Esophagus squamous epithelium (tissue), 5 donors: ENCODE results near the gene MRFAP1L1. TPM values are rescaled to one million over a fixed set of nuclear protein-coding genes. Genes with fewer than 3 reads are reported as not detected.

ENCODE experiments used
- DNase-seq: peaks from one replicate; lab custom pipeline; 2025; lab: John Stamatoyannopoulos, UW
- H3K27ac ChIP-seq, 4 donors: fragments of 200-600 bp; sonication (generic); one replicate each; pipeline ENCODE4 v1.5.1; 2016 to 2019; ENCODE audit warnings: mild to moderate bottlenecking in 1 of 4
- H3K27me3 ChIP-seq, 4 donors: fragments of 200-600 bp; sonication (generic); 1 replicate in 3 of 4; 2 replicates in 1 of 4; pipeline versions ENCODE4 v1.5.1 to v1.6.0; 2017 to 2021; ENCODE audit warnings: antibody characterized with exemption in 1 of 4
- H3K36me3 ChIP-seq, 3 donors: fragments of 200-600 bp; sonication (generic); one replicate each; pipeline ENCODE4 v1.5.1; 2016 to 2019
- H3K4me1 ChIP-seq, 3 donors: fragments of 200-600 bp; sonication (generic); one replicate each; pipeline ENCODE4 v1.5.1; 2017 to 2019
- H3K4me3 ChIP-seq, 4 donors: fragments of 200-600 bp; sonication (generic); 1 replicate in 3 of 4; 2 replicates in 1 of 4; pipeline ENCODE4 v1.5.1; 2016 to 2019; ENCODE audit warnings: mild to moderate bottlenecking in 2 of 4, moderate library complexity in 1 of 4
- H3K9me3 ChIP-seq, 3 donors: fragments of 200-600 bp; sonication (generic); one replicate each; pipeline ENCODE4 v1.5.1; 2016 to 2019
- POLR2A ChIP-seq, 4 donors: fragments of 450-650 bp; IDR thresholded peaks; one replicate each; pipeline ENCODE4 v1.6.1; 2017; ENCODE audit warnings: antibody characterized with exemption in 4 of 4, mild to moderate bottlenecking in 4 of 4, moderate library complexity in 3 of 4
- WGBS, 2 donors: methylation state at CpG; one replicate each; pipeline ENCODE4 v1.1.5; 2018; 5-methylcytosine and 5-hydroxymethylcytosine counted together
- intact Hi-C: fragments of 100-400 bp; cut with DNase I; formaldehyde crosslinking; loops from one replicate; pipeline ENCODE4 v1.15.0; 2022
- total RNA-seq, 4 donors: library from RNA; depleted of rRNA; stranded (reverse); fragments of >200 nt; gene quantifications; one replicate each; pipeline ENCODE4 v1.1.0, GENCODE V29; 2016
- TF ChIP-seq, protein P1 (sequence below), 6 experiments: fragments of 450-650 bp in 4 of 6; fragments of 200-600 bp in 2 of 6; sonication (generic) in 2 of 6; IDR thresholded peaks; one replicate each; pipeline ENCODE4 v1.5.1; 2016 to 2019; ENCODE audit warnings: antibody characterized with exemption in 6 of 6, mild to moderate bottlenecking in 4 of 6, moderate library complexity in 4 of 6
- donor health status: DM: yes; HTN: yes; CAD: no.

Gene MRFAP1L1
- total RNA-seq, 4 donors from 2014 or later, result 29.5 to 63.5 (median 48.2) TPM

DNA sequence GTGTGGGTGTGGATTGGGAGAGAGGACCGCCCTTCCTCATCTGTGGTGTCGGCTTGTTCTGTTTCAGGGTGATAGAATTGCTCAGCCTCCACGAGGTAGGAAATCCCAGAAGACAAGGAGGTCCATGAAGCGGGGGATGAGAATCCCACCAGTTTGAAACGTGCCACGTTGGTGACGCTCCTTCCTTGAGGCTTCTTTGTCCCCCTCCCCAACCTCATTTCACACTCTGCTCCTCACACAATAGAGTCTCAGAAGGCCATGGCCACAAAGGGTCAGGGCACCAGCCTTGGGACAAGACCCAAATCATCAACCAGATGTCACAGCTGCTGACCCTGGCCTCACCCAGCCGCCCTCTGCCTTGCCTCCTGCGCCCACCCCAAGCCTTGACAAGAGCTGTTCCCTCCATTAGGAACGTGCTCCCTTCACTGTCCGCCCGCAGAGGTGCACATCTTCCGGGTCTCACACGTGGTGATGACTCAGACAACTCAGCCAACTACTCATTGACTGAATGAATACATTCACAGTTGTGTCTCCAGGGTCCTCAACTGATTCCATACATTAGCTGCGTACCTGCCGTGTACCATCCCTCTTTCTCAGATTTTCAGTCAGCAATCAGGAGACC is 24.6 kb upstream of the MRFAP1L1 start:
- intact Hi-C loops, result no loop called here
- Histone ChIP-seq H3K9me3 (no peaks in the 10 kb centered on the region), H3K27ac (no peak overlapping the region), H3K4me1 (peaks cover 11 to 16% (median 14%) of the 10 kb centered on the region in 3 donors), H3K4me3 (no peak overlapping the region), H3K36me3 (no peaks in the 10 kb centered on the region), H3K27me3 (no peaks in the 10 kb centered on the region)
- no peak for TF ChIP-seq POLR2A (IDR thresholded peaks at IDR 0.05)
- TF ChIP-seq, protein P1, sequence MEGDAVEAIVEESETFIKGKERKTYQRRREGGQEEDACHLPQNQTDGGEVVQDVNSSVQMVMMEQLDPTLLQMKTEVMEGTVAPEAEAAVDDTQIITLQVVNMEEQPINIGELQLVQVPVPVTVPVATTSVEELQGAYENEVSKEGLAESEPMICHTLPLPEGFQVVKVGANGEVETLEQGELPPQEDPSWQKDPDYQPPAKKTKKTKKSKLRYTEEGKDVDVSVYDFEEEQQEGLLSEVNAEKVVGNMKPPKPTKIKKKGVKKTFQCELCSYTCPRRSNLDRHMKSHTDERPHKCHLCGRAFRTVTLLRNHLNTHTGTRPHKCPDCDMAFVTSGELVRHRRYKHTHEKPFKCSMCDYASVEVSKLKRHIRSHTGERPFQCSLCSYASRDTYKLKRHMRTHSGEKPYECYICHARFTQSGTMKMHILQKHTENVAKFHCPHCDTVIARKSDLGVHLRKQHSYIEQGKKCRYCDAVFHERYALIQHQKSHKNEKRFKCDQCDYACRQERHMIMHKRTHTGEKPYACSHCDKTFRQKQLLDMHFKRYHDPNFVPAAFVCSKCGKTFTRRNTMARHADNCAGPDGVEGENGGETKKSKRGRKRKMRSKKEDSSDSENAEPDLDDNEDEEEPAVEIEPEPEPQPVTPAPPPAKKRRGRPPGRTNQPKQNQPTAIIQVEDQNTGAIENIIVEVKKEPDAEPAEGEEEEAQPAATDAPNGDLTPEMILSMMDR (IDR thresholded peaks at IDR 0.05), result no peak
- DNase-seq, result no peak
- 80 to 83% methylated on average over 16 of the region's 16 CpGs for WGBS, 2 donors

DNA sequence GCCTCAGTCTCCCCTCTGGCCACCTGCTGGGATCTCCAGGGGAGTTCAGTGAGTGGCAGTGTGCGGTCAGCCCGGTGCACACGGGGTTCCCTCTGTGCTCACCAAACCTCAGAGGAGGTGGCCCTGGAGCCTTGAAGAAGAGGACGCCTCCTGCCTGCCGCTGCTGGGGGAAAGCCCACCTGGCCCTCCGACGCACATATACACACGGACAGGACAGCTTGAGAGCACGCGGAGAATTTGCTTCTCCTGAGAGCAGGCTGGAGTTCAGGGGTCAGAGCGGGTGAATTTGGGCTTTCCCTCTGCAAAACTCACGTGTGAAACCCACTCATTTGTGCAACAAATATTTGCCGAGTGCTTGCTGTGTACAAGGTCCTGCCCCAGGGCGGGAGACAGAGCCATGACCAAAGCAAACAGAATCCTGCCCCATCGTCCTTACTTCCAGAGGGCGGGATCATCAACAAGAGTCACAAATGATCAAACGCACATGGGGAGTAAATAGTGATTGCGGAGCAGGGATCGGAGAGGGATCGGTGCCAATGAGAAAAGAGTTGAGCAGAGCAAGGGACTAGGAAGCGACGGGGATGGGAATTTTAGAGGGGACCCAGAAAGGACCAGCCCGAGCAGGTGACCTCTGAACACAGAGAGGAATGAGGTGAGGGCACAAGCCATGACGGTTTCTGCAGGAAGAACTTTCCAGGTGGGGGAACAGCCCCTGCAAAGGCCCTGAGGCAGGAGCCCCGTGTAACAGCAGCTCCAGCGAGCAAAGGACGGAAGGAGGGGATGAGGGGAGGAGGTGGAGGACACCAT is 23.9 kb upstream of the MRFAP1L1 start:
- DNase-seq, result no peak
- Histone ChIP-seq H3K4me3 (no peak overlapping the region), H3K4me1 (peaks cover 11 to 16% (median 14%) of the 10 kb centered on the region in 3 donors), H3K36me3 (no peaks in the 10 kb centered on the region), H3K27ac (peak overlapping the region in 3 of 4 donors; percentile 73 to 81 (median 74)), H3K9me3 (no peaks in the 10 kb centered on the region), H3K27me3 (no peaks in the 10 kb centered on the region)
- 80 to 89% methylated on average over 18 to 20 of the region's 27 CpGs for WGBS, 2 donors
- no peak for TF ChIP-seq POLR2A (IDR thresholded peaks at IDR 0.05)
- TF ChIP-seq, protein P1 (IDR thresholded peaks at IDR 0.05), result no peak
- intact Hi-C loops, result no loop called here

DNA sequence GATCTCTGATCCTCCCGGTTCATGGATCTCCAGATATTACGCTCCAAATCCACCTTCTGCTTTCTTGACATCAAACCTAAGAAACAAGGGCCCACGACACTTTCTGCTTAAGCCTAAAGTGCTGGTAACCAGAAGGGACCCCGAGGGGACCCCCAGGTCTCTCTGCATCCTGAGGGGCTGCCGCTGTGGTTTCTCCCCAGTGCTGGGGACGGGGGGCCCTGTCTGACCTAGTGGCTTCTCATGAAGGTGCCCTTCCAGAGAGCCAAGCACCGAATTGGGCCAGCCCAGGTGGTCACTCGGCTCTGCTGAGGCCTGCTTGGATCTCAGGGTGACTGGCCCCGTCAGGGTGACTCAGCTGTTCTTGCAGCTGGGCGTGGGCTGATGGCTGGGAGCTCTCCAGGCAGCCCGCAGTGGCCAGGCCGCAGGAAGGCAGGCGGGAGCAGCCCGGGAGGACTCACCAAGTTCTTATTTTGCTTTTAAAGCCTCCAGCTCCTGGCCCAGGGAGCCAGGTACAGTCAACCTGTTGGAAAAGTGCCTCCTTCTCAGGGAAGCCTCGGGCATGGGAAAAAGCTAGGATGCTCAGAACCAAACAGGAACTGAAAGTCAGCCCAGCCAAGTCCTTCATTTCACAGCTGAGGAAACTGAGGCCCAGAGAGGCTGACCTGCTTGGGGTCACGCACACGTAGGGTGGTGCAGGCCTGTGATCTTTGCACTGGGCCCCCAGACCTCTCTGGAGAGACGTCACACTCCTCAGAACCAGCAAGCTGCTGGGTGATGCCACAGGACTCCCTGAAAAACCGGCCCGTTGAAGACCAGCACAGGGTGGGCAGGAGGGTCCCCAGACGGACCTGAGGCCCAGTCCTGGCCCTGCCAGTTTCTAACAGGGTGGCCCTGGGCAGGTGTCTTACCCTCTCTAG is 23.0 kb upstream of the MRFAP1L1 start:
- 41 to 90% methylated on average over 2 to 9 of the region's 21 CpGs for WGBS, 2 donors
- peak overlapping the region; percentile 52 to 81 (median 74) for H3K27ac ChIP-seq
- no peaks in the 10 kb centered on the region for H3K9me3 ChIP-seq
- H3K4me3 ChIP-seq, result no peak overlapping the region
- TF ChIP-seq, protein P1 (IDR thresholded peaks at IDR 0.05), result no peak
- TF ChIP-seq POLR2A (IDR thresholded peaks at IDR 0.05), result no peak
- DNase-seq, result no peak
- H3K4me1 ChIP-seq, result peaks cover 11 to 16% (median 14%) of the 10 kb centered on the region in 3 donors
- no peaks in the 10 kb centered on the region for H3K36me3 ChIP-seq
- no peaks in the 10 kb centered on the region for H3K27me3 ChIP-seq
- intact Hi-C loops, result no loop called here

DNA sequence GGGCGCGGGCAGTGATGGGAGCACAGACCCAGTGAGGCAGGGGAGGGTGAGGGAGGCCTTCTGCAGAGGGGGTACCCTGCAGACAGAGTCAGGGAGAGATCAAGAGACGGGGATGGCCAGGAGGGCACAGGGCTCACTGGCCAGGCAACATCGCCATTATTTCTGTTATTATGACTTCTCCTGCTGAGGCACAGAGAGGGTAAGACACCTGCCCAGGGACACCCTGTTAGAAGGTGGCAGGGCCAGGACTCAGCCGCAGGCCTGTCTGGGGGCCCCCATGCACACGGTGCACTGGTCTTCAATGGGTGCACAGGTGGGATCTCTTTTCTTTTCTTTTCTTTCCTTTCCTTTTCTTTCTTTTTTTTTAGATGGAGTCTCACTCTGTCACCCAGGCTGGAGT is 22.1 kb upstream of the MRFAP1L1 start:
- H3K36me3 ChIP-seq, result no peaks in the 10 kb centered on the region
- peaks cover 11 to 22% (median 14%) of the 10 kb centered on the region in 3 donors for H3K4me1 ChIP-seq
- TF ChIP-seq, protein P1 (IDR thresholded peaks at IDR 0.05), result no peak
- TF ChIP-seq POLR2A (IDR thresholded peaks at IDR 0.05), result no peak
- no peaks in the 10 kb centered on the region for H3K27me3 ChIP-seq
- peak overlapping the region in 1 of 4 donors; percentile 81 for H3K27ac ChIP-seq
- intact Hi-C loops, result no loop called here
- no peak overlapping the region for H3K4me3 ChIP-seq
- no peak for DNase-seq
- WGBS, 2 donors, result 92 to 97% methylated on average over 5 to 6 of the region's 6 CpGs
- H3K9me3 ChIP-seq, result no peaks in the 10 kb centered on the region
